Measurements from ENCODE around the gene PICALM.

DNA sequence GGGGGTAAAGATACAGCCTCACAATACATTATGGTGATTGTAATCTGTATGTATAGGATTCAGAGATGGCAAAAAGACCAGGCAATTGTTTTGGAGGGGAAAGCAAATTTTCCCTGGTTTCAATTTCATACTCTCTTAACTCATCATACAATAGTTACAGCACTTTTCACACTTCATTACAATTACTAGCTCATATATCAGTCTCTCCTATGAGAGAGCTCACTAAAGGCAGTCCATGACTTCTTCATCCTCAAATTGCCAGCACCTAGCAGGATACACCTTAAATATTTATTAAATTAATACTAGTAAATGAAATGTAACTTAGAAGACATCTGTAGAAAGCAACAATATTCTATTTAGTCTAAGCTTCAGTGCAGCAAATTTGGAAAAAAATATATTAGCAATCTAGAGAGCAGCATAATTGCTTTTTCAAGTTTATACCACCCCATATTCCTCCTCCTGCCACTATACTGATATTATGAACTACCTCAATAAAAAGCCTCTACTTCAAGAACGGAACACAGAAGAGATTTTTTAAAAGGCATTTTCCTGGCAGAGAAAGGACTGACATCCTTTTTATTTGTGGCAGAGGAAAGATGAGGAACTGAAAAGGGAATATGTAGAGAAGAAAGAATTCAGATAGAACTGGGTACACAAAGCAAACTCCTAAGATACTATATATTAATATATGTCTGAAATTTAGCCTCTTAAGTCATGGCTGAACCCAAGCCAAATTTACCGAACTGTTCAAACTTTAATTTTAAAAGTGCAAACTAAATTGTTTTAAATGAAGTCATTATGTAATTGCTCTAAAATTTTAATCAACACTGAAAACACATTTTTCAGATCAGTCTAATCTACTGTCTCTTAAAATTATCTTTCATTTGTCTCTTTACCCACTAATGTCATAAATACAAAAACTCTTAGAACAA lies 27.7 kb downstream of the PICALM start:
- TF ChIP-seq, protein P1, sequence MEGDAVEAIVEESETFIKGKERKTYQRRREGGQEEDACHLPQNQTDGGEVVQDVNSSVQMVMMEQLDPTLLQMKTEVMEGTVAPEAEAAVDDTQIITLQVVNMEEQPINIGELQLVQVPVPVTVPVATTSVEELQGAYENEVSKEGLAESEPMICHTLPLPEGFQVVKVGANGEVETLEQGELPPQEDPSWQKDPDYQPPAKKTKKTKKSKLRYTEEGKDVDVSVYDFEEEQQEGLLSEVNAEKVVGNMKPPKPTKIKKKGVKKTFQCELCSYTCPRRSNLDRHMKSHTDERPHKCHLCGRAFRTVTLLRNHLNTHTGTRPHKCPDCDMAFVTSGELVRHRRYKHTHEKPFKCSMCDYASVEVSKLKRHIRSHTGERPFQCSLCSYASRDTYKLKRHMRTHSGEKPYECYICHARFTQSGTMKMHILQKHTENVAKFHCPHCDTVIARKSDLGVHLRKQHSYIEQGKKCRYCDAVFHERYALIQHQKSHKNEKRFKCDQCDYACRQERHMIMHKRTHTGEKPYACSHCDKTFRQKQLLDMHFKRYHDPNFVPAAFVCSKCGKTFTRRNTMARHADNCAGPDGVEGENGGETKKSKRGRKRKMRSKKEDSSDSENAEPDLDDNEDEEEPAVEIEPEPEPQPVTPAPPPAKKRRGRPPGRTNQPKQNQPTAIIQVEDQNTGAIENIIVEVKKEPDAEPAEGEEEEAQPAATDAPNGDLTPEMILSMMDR (IDR thresholded peaks at IDR 0.05; ENCODE audit: borderline replicate concordance, extremely low read depth, low read length, poor library complexity, severe bottlenecking) = no peak
- no peak for TF ChIP-seq EZH2 (IDR thresholded peaks at IDR 0.05; ENCODE audit: borderline replicate concordance, low read depth, low read length, severe bottlenecking)
